ENCODE measurements around the gene SRRM1.
"Not testable (repeated sequence)": the region's sequence is repeated elsewhere in the genome, so short reads cannot be mapped to it uniquely, and the experiment has no call there.

- not testable (repeated sequence) for TF ChIP-seq CTCF (IDR thresholded peaks at IDR 0.05; ENCODE audit: control extremely low read depth in 1 of 3, insufficient read depth in 1 of 3, low read depth in 1 of 3, low read length in 3 of 3); ATF3 (IDR thresholded peaks at IDR 0.05; ENCODE audit: insufficient read depth, low read depth, low read length); POLR2AphosphoS5 (IDR thresholded peaks at IDR 0.05; ENCODE audit: low read depth, low read length); CREB1 (IDR thresholded peaks at IDR 0.05); ZNF274 (IDR thresholded peaks at IDR 0.05; ENCODE audit: borderline replicate concordance, extremely low read depth, low read length); RFX5 (IDR thresholded peaks at IDR 0.05; ENCODE audit: borderline replicate concordance, low read depth, low read length); EGR1 (IDR thresholded peaks at IDR 0.05; ENCODE audit: borderline replicate concordance, low read depth, low read length)
These were observed 35.3 kb downstream of the SRRM1 start for GRCh38 chr1:24678421-24678820.

All from H1 (cell line).